Testis (tissue), 2 donors: Measurements from ENCODE around the gene SELENOH.

Source experiments
- CTCF ChIP-seq, 3 experiments: fragments of 450-650 bp in 2 of 3; fragments of 200-600 bp in 1 of 3; sonication (generic) in 1 of 3; IDR thresholded peaks; one replicate each; pipeline ENCODE4 v1.5.1; 2016 to 2019; ENCODE audit warnings: antibody characterized with exemption in 3 of 3, mild to moderate bottlenecking in 2 of 3, moderate library complexity in 1 of 3
- POLR2A ChIP-seq: fragments of 450-650 bp; IDR thresholded peaks from one replicate; pipeline ENCODE4 v1.6.1; 2017; ENCODE audit warnings: antibody characterized with exemption, mild to moderate bottlenecking, moderate library complexity

GRCh38 chr11:57781529-57781943 is 40.2 kb downstream of the SELENOH start:
- TF ChIP-seq POLR2A = no peak
- no peak for TF ChIP-seq CTCF (IDR thresholded peaks at IDR 0.05)
